ENCODE measurements around the gene ENOX1. TPM values are rescaled to one million over a fixed set of nuclear protein-coding genes. Genes with fewer than 3 reads are reported as not detected.

Gene ENOX1
- polyA plus RNA-seq, 3 donors, result 0.04 TPM; not detected in 2

- 92% methylated on average over 2 of the region's 3 CpGs for WGBS (ENCODE audit: insufficient coverage)
- Mint-ChIP-seq H3K9me3 (peaks cover 0 to 3% (median 0%) of the 10 kb centered on the region in 7 donors), H3K36me3 (no peaks in the 10 kb centered on the region), H3K27ac (no peak overlapping the region), H3K4me1 (no peaks in the 10 kb centered on the region), H3K4me3 (no peak overlapping the region), H3K27me3 (ENCODE audit: low read depth in 3 of 3) (peaks cover 0 to 9% (median 0%) of the 10 kb centered on the region in 3 donors)
- TF ChIP-seq CTCF (IDR thresholded peaks at IDR 0.05), result no peak
- Histone ChIP-seq H3K4me2 (replicated peaks; ENCODE audit: extremely low read depth, low read length, poor library complexity, severe bottlenecking) (no peak overlapping the region), H3K9me3 (replicated peaks in 1 of 2; ENCODE audit: control insufficient read depth in 1 of 2, insufficient read depth in 1 of 2, low read length in 2 of 2) (no peaks in the 10 kb centered on the region), H3K4me3 (replicated peaks in 1 of 3; ENCODE audit: low read depth in 2 of 3, low read length in 3 of 3) (no peak overlapping the region), H3K36me3 (replicated peaks in 1 of 2; ENCODE audit: control insufficient read depth in 1 of 2, insufficient read depth in 2 of 2, low read length in 2 of 2) (no peaks in the 10 kb centered on the region), H3K4me1 (ENCODE audit: control insufficient read depth in 1 of 2, insufficient read depth in 2 of 2, low read length in 2 of 2) (no peaks in the 10 kb centered on the region), H2AFZ (ENCODE audit: insufficient read depth, low read depth, low read length, poor library complexity, severe bottlenecking) (no peak overlapping the region), H3K79me2 (ENCODE audit: insufficient read depth, low read length) (no peaks in the 10 kb centered on the region), H3K27ac (ENCODE audit: low read depth in 1 of 2, low read length in 2 of 2) (no peak overlapping the region), H4K20me1 (ENCODE audit: insufficient read depth, low read length) (no peaks in the 10 kb centered on the region), H3K27me3 (ENCODE audit: control insufficient read depth in 2 of 2, insufficient read depth in 2 of 2, low read length in 2 of 2) (no peaks in the 10 kb centered on the region), H3K9ac (ENCODE audit: insufficient read depth, low read length, poor library complexity, severe bottlenecking) (no peak overlapping the region)
- DNase-seq, result no peak
- intact Hi-C loops (cut with micrococcal nuclease), result no loop called here
Measured at GRCh38 chr13:43688227-43688907, 98.4 kb downstream of the ENOX1 start.

- no peak overlapping the region for H3K27ac ChIP-seq (ENCODE audit: low read depth in 1 of 2, low read length in 2 of 2)
- H2AFZ ChIP-seq (ENCODE audit: insufficient read depth, low read depth, low read length, poor library complexity, severe bottlenecking), result no peak overlapping the region
- no peaks in the 10 kb centered on the region for H3K4me1 Mint-ChIP-seq
- H3K36me3 Mint-ChIP-seq, result no peaks in the 10 kb centered on the region
- no peak for TF ChIP-seq CTCF (IDR thresholded peaks at IDR 0.05)
- H3K4me2 ChIP-seq (replicated peaks; ENCODE audit: extremely low read depth, low read length, poor library complexity, severe bottlenecking), result no peak overlapping the region
- H3K27ac Mint-ChIP-seq, result no peak overlapping the region
- H3K27me3 ChIP-seq (ENCODE audit: control insufficient read depth in 2 of 2, insufficient read depth in 2 of 2, low read length in 2 of 2), result no peaks in the 10 kb centered on the region
- no peaks in the 10 kb centered on the region for H4K20me1 ChIP-seq (ENCODE audit: insufficient read depth, low read length)
- peaks cover 0 to 9% (median 0%) of the 10 kb centered on the region in 3 donors for H3K27me3 Mint-ChIP-seq (ENCODE audit: low read depth in 3 of 3)
- no peaks in the 10 kb centered on the region for H3K36me3 ChIP-seq (replicated peaks in 1 of 2; ENCODE audit: control insufficient read depth in 1 of 2, insufficient read depth in 2 of 2, low read length in 2 of 2)
- H3K9me3 Mint-ChIP-seq, result peaks cover 0 to 3% (median 0%) of the 10 kb centered on the region in 7 donors
- H3K4me1 ChIP-seq (ENCODE audit: control insufficient read depth in 1 of 2, insufficient read depth in 2 of 2, low read length in 2 of 2), result no peaks in the 10 kb centered on the region
- H3K9ac ChIP-seq (ENCODE audit: insufficient read depth, low read length, poor library complexity, severe bottlenecking), result no peak overlapping the region
- DNase-seq, result no peak
- WGBS (ENCODE audit: insufficient coverage), result no CpG with 5 or more reads among the region's 4 CpGs
- H3K4me3 Mint-ChIP-seq, result no peak overlapping the region
- H3K79me2 ChIP-seq (ENCODE audit: insufficient read depth, low read length), result no peaks in the 10 kb centered on the region
- no peaks in the 10 kb centered on the region for H3K9me3 ChIP-seq (replicated peaks in 1 of 2; ENCODE audit: control insufficient read depth in 1 of 2, insufficient read depth in 1 of 2, low read length in 2 of 2)
- intact Hi-C loops (cut with micrococcal nuclease), result no loop called here
- H3K4me3 ChIP-seq (replicated peaks in 1 of 3; ENCODE audit: low read depth in 2 of 3, low read length in 3 of 3), result no peak overlapping the region
Measured at GRCh38 chr13:43687038-43687437, 99.7 kb downstream of the ENOX1 start.
